Ovary (tissue), 9 donors: ENCODE results near the gene SMOC2. TPM values are rescaled to one million over a fixed set of nuclear protein-coding genes. Genes with fewer than 3 reads are reported as not detected.
A peak's percentile ranks its signal among the peaks of the same experiment; 100 is the strongest.

ENCODE experiments used
- DNase-seq, 5 donors: peaks; one replicate each; pipeline ENCODE4 v3.0.0-alpha.2; 2019 to 2020
- H3K27ac ChIP-seq, 2 donors: fragments of 200-600 bp; one replicate each; pipeline versions ENCODE4 v1.5.1 to v1.8.0; 2019 to 2022
- H3K27me3 ChIP-seq: fragments of 200-600 bp; one replicate; pipeline ENCODE4 v1.8.0; 2022
- H3K36me3 ChIP-seq: fragments of 200-600 bp; sonication (generic); one replicate; pipeline ENCODE4 v1.5.1; 2019
- H3K4me1 ChIP-seq: one replicate; pipeline ENCODE4 v1.8.1; 2013; ENCODE audit warnings: mild to moderate bottlenecking, moderate library complexity; ENCODE audit not compliant: insufficient read depth
- H3K4me3 ChIP-seq: fragments of 200-600 bp; sonication (generic); one replicate; pipeline ENCODE4 v1.5.1; 2017
- H3K9me3 ChIP-seq, 2 donors: fragments of 200-600 bp in 1 of 2; sonication (generic) in 1 of 2; one replicate each; pipeline versions ENCODE4 v1.5.1 to v1.8.1; 2013 to 2019; ENCODE audit warnings: mild to moderate bottlenecking in 1 of 2, moderate library complexity in 1 of 2
- CTCF ChIP-seq, 3 donors: fragments of 450-650 bp in 2 of 3; fragments of 200-600 bp in 1 of 3; IDR thresholded peaks; one replicate each; pipeline versions ENCODE4 v1.5.1 to v1.8.0; 2016 to 2022; ENCODE audit warnings: antibody characterized with exemption in 3 of 3, mild to moderate bottlenecking in 1 of 3
- EP300 ChIP-seq: sonication (generic); formaldehyde crosslinking; IDR thresholded peaks from one replicate; pipeline ENCODE4 v1.6.1; 2017; ENCODE audit warnings: antibody characterized with exemption
- POLR2A ChIP-seq: fragments of 450-650 bp; IDR thresholded peaks from one replicate; pipeline ENCODE4 v1.6.1; 2017; ENCODE audit warnings: antibody characterized with exemption, mild to moderate bottlenecking, moderate library complexity
- WGBS, 3 donors: extraction: QIAGEN DNeasy Blood & Tissue Kit in 1 of 3; methylation state at CpG; one replicate each; pipeline versions ENCODE4 v1.1.5 to v1.1.7; 2013 to 2017; 5-methylcytosine and 5-hydroxymethylcytosine counted together
- intact Hi-C, 4 donors: fragments of 100-400 bp; cut with DNase I; formaldehyde crosslinking; loops; one replicate each; pipeline versions ENCODE4 v1.11.0 to v1.15.1; 2022 to 2023
- polyA plus RNA-seq, 2 donors: library from polyadenylated mRNA; stranded (reverse); fragments of 200-250 nt in 1 of 2; fragments of 350-450 nt in 1 of 2; fragmentation: Illumina TruSeq in 1 of 2; extraction: RNeasy Lipid Tissue Mini Kit (QIAGEN cat#74804) in 1 of 2; gene quantifications; one replicate each; pipeline ENCODE4 v1.2.3, GENCODE V29; 2013 to 2014
- total RNA-seq, 7 donors: library from RNA; depleted of rRNA in 2 of 7; stranded (reverse); fragments of >200 nt in 2 of 7; fragmentation: NEBNext Ultra II Directional in 3 of 7; extraction: Animal tissue kit (Norgen Biotek cat#: 25700) in 3 of 7; gene quantifications; one replicate each; pipeline versions ENCODE4 v1.1.0 to v1.2.4, GENCODE V29; 2016 to 2023
- donor health status: DM: no; HTN: no; CAD: no; lungs with moderate emphysema.
- donor health status: DM: no; HTN: no; CAD: no.
- donor health status: Bipolar disorder and iron deficiency.
- donor health status: DM: yes; HTN: yes; CAD: no.
- donor health status: DM: no; HTN: no; CAD: no.
- donor health status: DM: yes; HTN: yes; CAD: no.

SMOC2 gene
- total and polyA plus RNA-seq, 9 donors = 84.4 to 272 (median 129) TPM

GRCh38 chr6:168643401-168643800 is 202.4 kb downstream of the SMOC2 start:
- no peak for DNase-seq
- WGBS, 3 donors = 89 to 97% (median 94%) methylated on average over 10 of the region's 10 CpGs
- no peaks in the 10 kb centered on the region for H3K27me3 ChIP-seq
- H3K27ac ChIP-seq = no peak overlapping the region
- H3K4me3 ChIP-seq = no peak overlapping the region
- TF ChIP-seq POLR2A = no peak
- TF ChIP-seq CTCF (IDR thresholded peaks at IDR 0.05) = no peak
- no peak for TF ChIP-seq EP300
- intact Hi-C loops = no loop called here
- peaks cover 16% of the 10 kb centered on the region for H3K4me1 ChIP-seq
- no peaks in the 10 kb centered on the region for H3K36me3 ChIP-seq
- no peaks in the 10 kb centered on the region for H3K9me3 ChIP-seq

GRCh38 chr6:168645326-168645725 is 204.3 kb downstream of the SMOC2 start:
- Histone ChIP-seq H3K27me3 (no peaks in the 10 kb centered on the region), H3K36me3 (no peaks in the 10 kb centered on the region), H3K4me3 (no peak overlapping the region), H3K27ac (no peak overlapping the region), H3K9me3 (no peaks in the 10 kb centered on the region), H3K4me1 (peaks cover 14% of the 10 kb centered on the region)
- TF ChIP-seq EP300 = no peak
- TF ChIP-seq POLR2A = no peak
- TF ChIP-seq CTCF (IDR thresholded peaks at IDR 0.05) = no peak
- 90 to 95% (median 92%) methylated on average over 9 of the region's 9 CpGs for WGBS, 3 donors
- intact Hi-C loops = no loop called here
- no peak for DNase-seq

- Histone ChIP-seq H3K4me1 (peaks cover 9% of the 10 kb centered on the region), H3K9me3 (no peaks in the 10 kb centered on the region), H3K27ac (no peak overlapping the region), H3K27me3 (no peaks in the 10 kb centered on the region), H3K4me3 (no peak overlapping the region), H3K36me3 (no peaks in the 10 kb centered on the region)
- no peak for DNase-seq
- no peak for TF ChIP-seq POLR2A
- no peak for TF ChIP-seq CTCF (IDR thresholded peaks at IDR 0.05)
- TF ChIP-seq EP300 = no peak
- 75 to 80% (median 78%) methylated on average over 14 of the region's 14 CpGs for WGBS, 3 donors
- intact Hi-C loops = no loop called here
Measured at GRCh38 chr6:168647271-168647670, 206.3 kb downstream of the SMOC2 start.

GRCh38 chr6:168648240-168649125 is 207.5 kb downstream of the SMOC2 start:
- peak overlapping the region in 1 of 2 donors; percentile 22 for H3K27ac ChIP-seq
- no peak overlapping the region for H3K4me3 ChIP-seq
- 14 to 25% (median 18%) methylated on average over 30 of the region's 30 CpGs for WGBS, 3 donors
- H3K36me3 ChIP-seq = no peaks in the 10 kb centered on the region
- no peaks in the 10 kb centered on the region for H3K9me3 ChIP-seq
- H3K4me1 ChIP-seq = peaks cover 9% of the 10 kb centered on the region
- TF ChIP-seq EP300 (no peak), POLR2A (no peak), CTCF (IDR thresholded peaks at IDR 0.05) (no peak)
- intact Hi-C loops = no loop called here
- H3K27me3 ChIP-seq = no peaks in the 10 kb centered on the region
- DNase-seq = peak in 3 of 5 donors; percentile 52 to 70 (median 58)
